ENCODE data around the gene ESRRA.

DNA sequence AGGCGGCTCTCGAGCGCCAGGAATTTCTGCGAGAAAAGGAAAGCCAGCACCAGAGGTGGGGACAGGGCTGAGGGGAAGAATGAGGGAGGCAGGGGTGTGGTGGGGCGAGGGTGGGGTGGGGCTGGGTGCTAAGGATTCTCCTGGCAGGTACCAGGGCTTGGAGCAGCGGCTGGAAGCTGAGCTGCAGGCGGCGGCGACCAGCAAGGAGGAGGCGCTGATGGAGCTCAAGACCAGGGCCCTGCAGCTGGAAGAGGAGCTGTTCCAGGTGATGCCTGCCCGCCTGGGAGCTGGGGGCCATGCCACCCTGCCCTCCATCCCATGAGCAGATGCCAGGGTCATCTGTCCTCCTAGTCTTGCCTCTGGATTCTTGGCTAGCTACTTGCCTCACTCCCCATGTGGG lies 44.1 kb downstream of the ESRRA start:
- TF ChIP-seq, protein P1, sequence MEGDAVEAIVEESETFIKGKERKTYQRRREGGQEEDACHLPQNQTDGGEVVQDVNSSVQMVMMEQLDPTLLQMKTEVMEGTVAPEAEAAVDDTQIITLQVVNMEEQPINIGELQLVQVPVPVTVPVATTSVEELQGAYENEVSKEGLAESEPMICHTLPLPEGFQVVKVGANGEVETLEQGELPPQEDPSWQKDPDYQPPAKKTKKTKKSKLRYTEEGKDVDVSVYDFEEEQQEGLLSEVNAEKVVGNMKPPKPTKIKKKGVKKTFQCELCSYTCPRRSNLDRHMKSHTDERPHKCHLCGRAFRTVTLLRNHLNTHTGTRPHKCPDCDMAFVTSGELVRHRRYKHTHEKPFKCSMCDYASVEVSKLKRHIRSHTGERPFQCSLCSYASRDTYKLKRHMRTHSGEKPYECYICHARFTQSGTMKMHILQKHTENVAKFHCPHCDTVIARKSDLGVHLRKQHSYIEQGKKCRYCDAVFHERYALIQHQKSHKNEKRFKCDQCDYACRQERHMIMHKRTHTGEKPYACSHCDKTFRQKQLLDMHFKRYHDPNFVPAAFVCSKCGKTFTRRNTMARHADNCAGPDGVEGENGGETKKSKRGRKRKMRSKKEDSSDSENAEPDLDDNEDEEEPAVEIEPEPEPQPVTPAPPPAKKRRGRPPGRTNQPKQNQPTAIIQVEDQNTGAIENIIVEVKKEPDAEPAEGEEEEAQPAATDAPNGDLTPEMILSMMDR (IDR thresholded peaks at IDR 0.05) = no peak
- TF ChIP-seq EP300 (IDR thresholded peaks at IDR 0.05) = no peak
